ENCODE results near the gene AGTPBP1. TPM values are rescaled to one million over a fixed set of nuclear protein-coding genes. Genes with fewer than 3 reads are reported as not detected.
A peak's percentile ranks its signal among the peaks of the same experiment; 100 is the strongest.

AGTPBP1 gene
- total RNA-seq, 1 experiment from 2014 or later, result 42.9 TPM

GRCh38 chr9:85645909-85646627 lies 95.7 kb downstream of the AGTPBP1 start:
- H4K20me1 ChIP-seq (ENCODE audit: insufficient read depth, low read depth, low read length), result no peaks in the 10 kb centered on the region
- H3K9me2 ChIP-seq (replicated peaks; ENCODE audit: insufficient read depth, low read length), result no peaks in the 10 kb centered on the region
- no peak overlapping the region for H3K27ac ChIP-seq (ENCODE audit: low read length)

GRCh38 chr9:85640425-85640824 lies 101.3 kb downstream of the AGTPBP1 start:
- Histone ChIP-seq H3K27me3 (ENCODE audit: low read length) (no peaks in the 10 kb centered on the region), H3K4me3 (ENCODE audit: low read length) (no peak overlapping the region), H3K4me2 (ENCODE audit: low read depth, low read length, poor library complexity, severe bottlenecking) (no peak overlapping the region), H3K9me2 (replicated peaks; ENCODE audit: insufficient read depth, low read length) (no peaks in the 10 kb centered on the region), H3K9me3 (ENCODE audit: low read length) (no peaks in the 10 kb centered on the region), H2AFZ (ENCODE audit: low read length) (no peak overlapping the region), H3K79me2 (ENCODE audit: low read length) (no peaks in the 10 kb centered on the region), H3K9ac (ENCODE audit: low read length) (no peak overlapping the region), H4K20me1 (ENCODE audit: insufficient read depth, low read depth, low read length) (no peaks in the 10 kb centered on the region), H3K36me3 (ENCODE audit: insufficient read depth, low read length) (no peaks in the 10 kb centered on the region), H3K4me1 (ENCODE audit: low read length) (no peaks in the 10 kb centered on the region), H3K27ac (ENCODE audit: low read length) (no peak overlapping the region)
- no peak for DNase-seq

More at GRCh38 chr9:85645909-85646627, 95.7 kb downstream of the AGTPBP1 start:
- Histone ChIP-seq H3K9ac (ENCODE audit: low read length) (no peak overlapping the region), H3K4me1 (ENCODE audit: low read length) (peaks cover 11% of the 10 kb centered on the region), H3K9me3 (ENCODE audit: low read length) (no peaks in the 10 kb centered on the region), H3K79me2 (ENCODE audit: low read length) (no peaks in the 10 kb centered on the region), H3K27me3 (ENCODE audit: low read length) (no peaks in the 10 kb centered on the region), H3K36me3 (ENCODE audit: insufficient read depth, low read length) (no peaks in the 10 kb centered on the region), H3K4me3 (ENCODE audit: low read length) (no peak overlapping the region), H3K4me2 (ENCODE audit: low read depth, low read length, poor library complexity, severe bottlenecking) (no peak overlapping the region), H2AFZ (ENCODE audit: low read length) (no peak overlapping the region)
- DNase-seq, result no peak

- no peaks in the 10 kb centered on the region for H4K20me1 ChIP-seq (ENCODE audit: insufficient read depth, low read depth, low read length)
- H3K79me2 ChIP-seq (ENCODE audit: low read length), result no peaks in the 10 kb centered on the region
- no peak for DNase-seq
- no peaks in the 10 kb centered on the region for H3K9me3 ChIP-seq (ENCODE audit: low read length)
- no peak overlapping the region for H3K27ac ChIP-seq (ENCODE audit: low read length)
- H3K27me3 ChIP-seq (ENCODE audit: low read length), result no peaks in the 10 kb centered on the region
- H3K4me3 ChIP-seq (ENCODE audit: low read length), result no peak overlapping the region
- H2AFZ ChIP-seq (ENCODE audit: low read length), result no peak overlapping the region
- H3K4me1 ChIP-seq (ENCODE audit: low read length), result no peaks in the 10 kb centered on the region
- no peak overlapping the region for H3K9ac ChIP-seq (ENCODE audit: low read length)
- H3K4me2 ChIP-seq (ENCODE audit: low read depth, low read length, poor library complexity, severe bottlenecking), result no peak overlapping the region
- no peaks in the 10 kb centered on the region for H3K9me2 ChIP-seq (replicated peaks; ENCODE audit: insufficient read depth, low read length)
- no peaks in the 10 kb centered on the region for H3K36me3 ChIP-seq (ENCODE audit: insufficient read depth, low read length)
These were observed 102.0 kb downstream of the AGTPBP1 start for GRCh38 chr9:85639675-85640186.

GRCh38 chr9:85631809-85632208 lies 109.9 kb downstream of the AGTPBP1 start:
- Histone ChIP-seq H3K9ac (ENCODE audit: low read length) (no peak overlapping the region), H3K4me2 (ENCODE audit: low read depth, low read length, poor library complexity, severe bottlenecking) (no peak overlapping the region), H3K9me3 (ENCODE audit: low read length) (no peaks in the 10 kb centered on the region), H3K27me3 (ENCODE audit: low read length) (no peaks in the 10 kb centered on the region), H4K20me1 (ENCODE audit: insufficient read depth, low read depth, low read length) (no peaks in the 10 kb centered on the region), H3K36me3 (ENCODE audit: insufficient read depth, low read length) (no peaks in the 10 kb centered on the region), H3K4me1 (ENCODE audit: low read length) (no peaks in the 10 kb centered on the region), H3K79me2 (ENCODE audit: low read length) (no peaks in the 10 kb centered on the region; the same call in 1 of the 2 replicates), H3K9me2 (replicated peaks; ENCODE audit: insufficient read depth, low read length) (no peaks in the 10 kb centered on the region), H3K4me3 (ENCODE audit: low read length) (no peak overlapping the region), H2AFZ (ENCODE audit: low read length) (no peak overlapping the region), H3K27ac (ENCODE audit: low read length) (no peak overlapping the region)
- DNase-seq, result no peak

- Histone ChIP-seq H4K20me1 (ENCODE audit: insufficient read depth, low read depth, low read length) (no peaks in the 10 kb centered on the region), H3K9me2 (replicated peaks; ENCODE audit: insufficient read depth, low read length) (no peaks in the 10 kb centered on the region), H3K27ac (ENCODE audit: low read length) (no peak overlapping the region), H3K4me3 (ENCODE audit: low read length) (no peak overlapping the region), H3K4me1 (ENCODE audit: low read length) (no peaks in the 10 kb centered on the region), H3K27me3 (ENCODE audit: low read length) (no peaks in the 10 kb centered on the region), H3K9me3 (ENCODE audit: low read length) (no peaks in the 10 kb centered on the region), H2AFZ (ENCODE audit: low read length) (no peak overlapping the region), H3K79me2 (ENCODE audit: low read length) (no peaks in the 10 kb centered on the region; the same call in 1 of the 2 replicates), H3K4me2 (ENCODE audit: low read depth, low read length, poor library complexity, severe bottlenecking) (no peak overlapping the region), H3K36me3 (ENCODE audit: insufficient read depth, low read length) (no peaks in the 10 kb centered on the region), H3K9ac (ENCODE audit: low read length) (no peak overlapping the region)
- no peak for DNase-seq
These were observed 111.1 kb downstream of the AGTPBP1 start for GRCh38 chr9:85630676-85631075.

- Histone ChIP-seq H3K4me1 (ENCODE audit: low read length) (peaks cover 4% of the 10 kb centered on the region; the same call in 1 of the 2 replicates), H3K9ac (ENCODE audit: low read length) (no peak overlapping the region), H4K20me1 (ENCODE audit: insufficient read depth, low read depth, low read length) (no peaks in the 10 kb centered on the region), H3K79me2 (ENCODE audit: low read length) (peaks cover 2% of the 10 kb centered on the region; the same call in 1 of the 2 replicates), H3K9me3 (ENCODE audit: low read length) (no peaks in the 10 kb centered on the region), H3K27ac (ENCODE audit: low read length) (no peak overlapping the region), H2AFZ (ENCODE audit: low read length) (no peak overlapping the region), H3K27me3 (ENCODE audit: low read length) (no peaks in the 10 kb centered on the region), H3K4me3 (ENCODE audit: low read length) (no peak overlapping the region), H3K36me3 (ENCODE audit: insufficient read depth, low read length) (0 out of 2 replicates have a peak, but pooled peaks cover 8% of the 10 kb centered on the region), H3K4me2 (ENCODE audit: low read depth, low read length, poor library complexity, severe bottlenecking) (no peak overlapping the region), H3K9me2 (replicated peaks; ENCODE audit: insufficient read depth, low read length) (no peaks in the 10 kb centered on the region)
- DNase-seq, result no peak
These were observed 124.5 kb downstream of the AGTPBP1 start for GRCh38 chr9:85617141-85617670.

GRCh38 chr9:85615792-85616191 lies 126.0 kb downstream of the AGTPBP1 start:
- DNase-seq, result no peak
- Histone ChIP-seq H3K27me3 (ENCODE audit: low read length) (no peaks in the 10 kb centered on the region), H3K9me3 (ENCODE audit: low read length) (no peaks in the 10 kb centered on the region), H3K9me2 (replicated peaks; ENCODE audit: insufficient read depth, low read length) (no peaks in the 10 kb centered on the region), H3K9ac (ENCODE audit: low read length) (no peak overlapping the region), H3K79me2 (ENCODE audit: low read length) (peaks cover 2% of the 10 kb centered on the region; the same call in 1 of the 2 replicates), H4K20me1 (ENCODE audit: insufficient read depth, low read depth, low read length) (no peaks in the 10 kb centered on the region), H3K27ac (ENCODE audit: low read length) (no peak overlapping the region), H3K4me3 (ENCODE audit: low read length) (no peak overlapping the region), H3K4me1 (ENCODE audit: low read length) (peaks cover 6% of the 10 kb centered on the region), H3K4me2 (ENCODE audit: low read depth, low read length, poor library complexity, severe bottlenecking) (no peak overlapping the region), H3K36me3 (ENCODE audit: insufficient read depth, low read length) (0 out of 2 replicates have a peak, but pooled peaks cover 8% of the 10 kb centered on the region), H2AFZ (ENCODE audit: low read length) (no peak overlapping the region)

GRCh38 chr9:85610074-85610860 lies 131.5 kb downstream of the AGTPBP1 start:
- Histone ChIP-seq H3K9me3 (ENCODE audit: low read length) (no peaks in the 10 kb centered on the region), H3K36me3 (ENCODE audit: insufficient read depth, low read length) (no peaks in the 10 kb centered on the region), H3K9ac (ENCODE audit: low read length) (peak overlapping the region; percentile 54), H3K9me2 (replicated peaks; ENCODE audit: insufficient read depth, low read length) (no peaks in the 10 kb centered on the region), H3K4me2 (ENCODE audit: low read depth, low read length, poor library complexity, severe bottlenecking) (peak overlapping the region; percentile 51), H2AFZ (ENCODE audit: low read length) (peak overlapping the region; percentile 8; the same call in 1 of the 2 replicates), H3K27me3 (ENCODE audit: low read length) (no peaks in the 10 kb centered on the region), H3K4me1 (ENCODE audit: low read length) (peaks cover 19% of the 10 kb centered on the region), H3K4me3 (ENCODE audit: low read length) (peak overlapping the region; percentile 48), H3K79me2 (ENCODE audit: low read length) (peaks cover 9% of the 10 kb centered on the region; the same call in 1 of the 2 replicates), H4K20me1 (ENCODE audit: insufficient read depth, low read depth, low read length) (no peaks in the 10 kb centered on the region), H3K27ac (ENCODE audit: low read length) (peak overlapping the region; percentile 64)
- peak; percentile 94 for DNase-seq
